Upper lobe of right lung (tissue), 1 donor: ENCODE results near the gene GAGE12F. TPM values are rescaled to one million over a fixed set of nuclear protein-coding genes. Genes with fewer than 3 reads are reported as not detected.
"Not testable (repeated sequence)": the region's sequence is repeated elsewhere in the genome, so short reads cannot be mapped to it uniquely, and the experiment has no call there.

ENCODE experiments used
- ATAC-seq: fragments of 200-7000 bp; cut with Tn5 transposase; one replicate; pipeline ENCODE4 v1.9.1; 2020; ENCODE audit warnings: mild to moderate bottlenecking, moderate library complexity
- DNase-seq: peaks from one replicate; pipeline ENCODE4 v3.0.0-alpha.2; 2020
- H3K27ac ChIP-seq: fragments of 200-600 bp; one replicate; pipeline ENCODE4 v1.8.0; 2022
- H3K27me3 ChIP-seq: fragments of 200-600 bp; one replicate; pipeline ENCODE4 v1.8.0; 2022; ENCODE audit warnings: mild to moderate bottlenecking
- H3K36me3 ChIP-seq: fragments of 200-600 bp; one replicate; pipeline ENCODE4 v1.8.0; 2022
- H3K4me1 ChIP-seq: fragments of 200-600 bp; one replicate; pipeline ENCODE4 v1.8.0; 2022
- H3K4me3 ChIP-seq: fragments of 200-600 bp; one replicate; pipeline ENCODE4 v1.8.0; 2022; ENCODE audit warnings: mild to moderate bottlenecking
- H3K9me3 ChIP-seq: fragments of 200-600 bp; one replicate; pipeline ENCODE4 v1.8.0; 2022
- intact Hi-C: fragments of 100-400 bp; cut with DNase I; formaldehyde crosslinking; loops from one replicate; pipeline ENCODE4 v1.11.0; 2022
- long read RNA-seq: library from polyadenylated mRNA; unstranded; transcript quantifications from one replicate; pipeline ENCODE4 v2.0.0, GENCODE V29; 2021
- total RNA-seq: library from RNA; stranded (reverse); fragmentation: NEBNext Ultra II Directional; extraction: Animal tissue kit (Norgen Biotek cat#: 25700); gene quantifications from one replicate; pipeline ENCODE4 v1.2.1, GENCODE V29; 2021
- donor health status: DM: no; HTN: yes; CAD: no; lungs with severe emphysema.

Gene GAGE12F, protein sequence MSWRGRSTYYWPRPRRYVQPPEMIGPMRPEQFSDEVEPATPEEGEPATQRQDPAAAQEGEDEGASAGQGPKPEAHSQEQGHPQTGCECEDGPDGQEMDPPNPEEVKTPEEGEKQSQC
- total RNA-seq = not detected
- long read RNA-seq = 0 reads

DNA sequence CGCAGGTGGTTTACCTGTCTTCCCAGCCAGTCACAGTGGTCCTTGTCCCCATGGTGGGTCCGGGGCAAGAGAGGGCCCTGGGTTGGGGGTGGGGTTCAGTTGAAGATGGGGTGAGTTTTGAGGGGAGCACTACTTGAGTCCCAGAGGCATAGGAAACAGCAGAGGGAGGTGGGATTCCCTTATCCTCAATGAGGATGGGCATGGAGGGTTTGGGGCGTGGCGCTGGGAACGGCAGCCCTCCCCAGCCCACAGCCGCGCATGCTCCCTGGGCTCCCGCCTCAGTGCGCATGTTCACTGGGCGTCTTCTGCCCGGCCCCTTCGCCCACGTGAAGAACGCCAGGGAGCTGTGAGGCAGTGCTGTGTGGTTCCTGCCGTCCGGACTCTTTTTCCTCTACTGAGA is at the start of gene GAGE12F:
Gene GAGE12F, plus strand, starts transcription at position 301 of the 400 bp plus-strand sequence. CDS start 1,155 bp downstream, outside the sequence.
- ATAC-seq, H3K4me3 ChIP-seq, H3K27me3 ChIP-seq, H3K36me3 ChIP-seq, H3K27ac ChIP-seq, H3K4me1 ChIP-seq, intact Hi-C loops, DNase-seq, H3K9me3 ChIP-seq: not testable (repeated sequence)

DNA sequence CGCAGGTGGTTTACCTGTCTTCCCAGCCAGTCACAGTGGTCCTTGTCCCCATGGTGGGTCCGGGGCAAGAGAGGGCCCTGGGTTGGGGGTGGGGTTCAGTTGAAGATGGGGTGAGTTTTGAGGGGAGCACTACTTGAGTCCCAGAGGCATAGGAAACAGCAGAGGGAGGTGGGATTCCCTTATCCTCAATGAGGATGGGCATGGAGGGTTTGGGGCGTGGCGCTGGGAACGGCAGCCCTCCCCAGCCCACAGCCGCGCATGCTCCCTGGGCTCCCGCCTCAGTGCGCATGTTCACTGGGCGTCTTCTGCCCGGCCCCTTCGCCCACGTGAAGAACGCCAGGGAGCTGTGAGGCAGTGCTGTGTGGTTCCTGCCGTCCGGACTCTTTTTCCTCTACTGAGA is 28.8 kb upstream of the GAGE12F start, which contains the start of gene GAGE12C:
Gene GAGE12C, plus strand, starts transcription at position 301 of the 400 bp plus-strand sequence. CDS start 1,155 bp downstream, outside the sequence.
- H3K9me3 ChIP-seq, H3K4me1 ChIP-seq, DNase-seq, intact Hi-C loops, H3K36me3 ChIP-seq, ATAC-seq, H3K4me3 ChIP-seq, H3K27ac ChIP-seq, H3K27me3 ChIP-seq: not testable (repeated sequence)

DNA sequence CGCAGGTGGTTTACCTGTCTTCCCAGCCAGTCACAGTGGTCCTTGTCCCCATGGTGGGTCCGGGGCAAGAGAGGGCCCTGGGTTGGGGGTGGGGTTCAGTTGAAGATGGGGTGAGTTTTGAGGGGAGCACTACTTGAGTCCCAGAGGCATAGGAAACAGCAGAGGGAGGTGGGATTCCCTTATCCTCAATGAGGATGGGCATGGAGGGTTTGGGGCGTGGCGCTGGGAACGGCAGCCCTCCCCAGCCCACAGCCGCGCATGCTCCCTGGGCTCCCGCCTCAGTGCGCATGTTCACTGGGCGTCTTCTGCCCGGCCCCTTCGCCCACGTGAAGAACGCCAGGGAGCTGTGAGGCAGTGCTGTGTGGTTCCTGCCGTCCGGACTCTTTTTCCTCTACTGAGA is 19.2 kb upstream of the GAGE12F start, which contains the start of gene GAGE12D:
Gene GAGE12D, plus strand, starts transcription at position 301 of the 400 bp plus-strand sequence. CDS start 1,155 bp downstream, outside the sequence.
- intact Hi-C loops = not testable (repeated sequence)

DNA sequence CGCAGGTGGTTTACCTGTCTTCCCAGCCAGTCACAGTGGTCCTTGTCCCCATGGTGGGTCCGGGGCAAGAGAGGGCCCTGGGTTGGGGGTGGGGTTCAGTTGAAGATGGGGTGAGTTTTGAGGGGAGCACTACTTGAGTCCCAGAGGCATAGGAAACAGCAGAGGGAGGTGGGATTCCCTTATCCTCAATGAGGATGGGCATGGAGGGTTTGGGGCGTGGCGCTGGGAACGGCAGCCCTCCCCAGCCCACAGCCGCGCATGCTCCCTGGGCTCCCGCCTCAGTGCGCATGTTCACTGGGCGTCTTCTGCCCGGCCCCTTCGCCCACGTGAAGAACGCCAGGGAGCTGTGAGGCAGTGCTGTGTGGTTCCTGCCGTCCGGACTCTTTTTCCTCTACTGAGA is 9.7 kb upstream of the GAGE12F start, which contains the start of gene GAGE12E:
Gene GAGE12E, plus strand, starts transcription at position 301 of the 400 bp plus-strand sequence. CDS start 1,155 bp downstream, outside the sequence.
- H3K4me3 ChIP-seq, H3K27me3 ChIP-seq, H3K9me3 ChIP-seq, intact Hi-C loops, H3K4me1 ChIP-seq, H3K36me3 ChIP-seq, ATAC-seq, DNase-seq, H3K27ac ChIP-seq: not testable (repeated sequence)

More for the DNA sequence above, 19.2 kb upstream of the GAGE12F start, which contains the start of gene GAGE12D:
- ATAC-seq, H3K4me3 ChIP-seq, H3K4me1 ChIP-seq, DNase-seq, H3K9me3 ChIP-seq, H3K27ac ChIP-seq, H3K36me3 ChIP-seq, H3K27me3 ChIP-seq: not testable (repeated sequence)

DNA sequence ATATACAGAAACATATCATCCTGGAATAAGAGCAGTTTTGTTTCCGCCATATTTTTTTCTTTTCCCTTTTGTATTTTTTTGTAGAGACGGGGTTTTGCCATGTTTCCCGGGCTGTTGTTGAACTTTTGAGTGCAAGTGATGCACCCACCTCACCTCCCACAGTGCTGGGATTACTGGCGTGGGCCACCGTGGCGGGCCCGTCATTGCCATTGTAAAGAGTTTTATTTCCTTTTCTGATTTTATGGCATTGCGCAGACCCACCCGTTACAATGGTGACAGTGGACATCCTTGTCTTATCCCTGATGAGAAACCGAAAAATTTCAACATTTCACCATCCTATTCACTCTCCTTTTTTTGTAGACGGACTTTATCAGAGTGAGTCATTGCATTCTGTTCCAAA is 8.1 kb downstream of the GAGE12F start:
- H3K36me3 ChIP-seq, H3K4me1 ChIP-seq, H3K27ac ChIP-seq, H3K9me3 ChIP-seq, H3K27me3 ChIP-seq, ATAC-seq, H3K4me3 ChIP-seq, intact Hi-C loops: not testable (repeated sequence)
- DNase-seq = peak; percentile 23

DNA sequence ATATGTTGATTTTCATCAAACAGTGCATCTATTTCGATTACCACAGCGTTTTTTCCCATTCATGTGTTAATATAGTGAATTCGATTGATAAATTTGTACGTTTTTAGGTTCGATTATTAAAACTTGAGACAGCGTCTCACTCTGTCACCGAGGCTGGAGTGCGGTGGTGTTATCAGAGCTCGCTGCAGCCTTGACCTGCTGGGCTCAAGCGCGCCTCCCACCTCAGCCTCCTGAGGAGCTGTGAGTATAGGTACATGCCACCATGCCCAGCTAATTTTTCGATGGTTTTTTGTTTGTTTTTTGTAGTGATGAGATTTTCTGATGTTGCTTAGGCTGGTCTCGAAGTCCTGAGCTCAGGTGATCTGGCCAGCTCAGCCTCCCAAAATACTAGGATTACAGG is 8.5 kb downstream of the GAGE12F start:
- ATAC-seq, H3K27me3 ChIP-seq, H3K27ac ChIP-seq, H3K4me3 ChIP-seq, H3K36me3 ChIP-seq, H3K4me1 ChIP-seq, intact Hi-C loops, DNase-seq, H3K9me3 ChIP-seq: not testable (repeated sequence)

DNA sequence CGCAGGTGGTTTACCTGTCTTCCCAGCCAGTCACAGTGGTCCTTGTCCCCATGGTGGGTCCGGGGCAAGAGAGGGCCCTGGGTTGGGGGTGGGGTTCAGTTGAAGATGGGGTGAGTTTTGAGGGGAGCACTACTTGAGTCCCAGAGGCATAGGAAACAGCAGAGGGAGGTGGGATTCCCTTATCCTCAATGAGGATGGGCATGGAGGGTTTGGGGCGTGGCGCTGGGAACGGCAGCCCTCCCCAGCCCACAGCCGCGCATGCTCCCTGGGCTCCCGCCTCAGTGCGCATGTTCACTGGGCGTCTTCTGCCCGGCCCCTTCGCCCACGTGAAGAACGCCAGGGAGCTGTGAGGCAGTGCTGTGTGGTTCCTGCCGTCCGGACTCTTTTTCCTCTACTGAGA is 9.5 kb downstream of the GAGE12F start, which contains the start of gene GAGE12G:
Gene GAGE12G, plus strand, starts transcription at position 301 of the 400 bp plus-strand sequence. CDS start 1,155 bp downstream, outside the sequence.
- intact Hi-C loops, H3K36me3 ChIP-seq, H3K27ac ChIP-seq, H3K9me3 ChIP-seq, H3K4me1 ChIP-seq, ATAC-seq, H3K27me3 ChIP-seq, DNase-seq, H3K4me3 ChIP-seq: not testable (repeated sequence)

DNA sequence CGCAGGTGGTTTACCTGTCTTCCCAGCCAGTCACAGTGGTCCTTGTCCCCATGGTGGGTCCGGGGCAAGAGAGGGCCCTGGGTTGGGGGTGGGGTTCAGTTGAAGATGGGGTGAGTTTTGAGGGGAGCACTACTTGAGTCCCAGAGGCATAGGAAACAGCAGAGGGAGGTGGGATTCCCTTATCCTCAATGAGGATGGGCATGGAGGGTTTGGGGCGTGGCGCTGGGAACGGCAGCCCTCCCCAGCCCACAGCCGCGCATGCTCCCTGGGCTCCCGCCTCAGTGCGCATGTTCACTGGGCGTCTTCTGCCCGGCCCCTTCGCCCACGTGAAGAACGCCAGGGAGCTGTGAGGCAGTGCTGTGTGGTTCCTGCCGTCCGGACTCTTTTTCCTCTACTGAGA is 19.0 kb downstream of the GAGE12F start, which contains the start of gene GAGE12H:
Gene GAGE12H, plus strand, starts transcription at position 301 of the 400 bp plus-strand sequence. CDS start 1,155 bp downstream, outside the sequence.
- H3K4me1 ChIP-seq, H3K36me3 ChIP-seq, H3K9me3 ChIP-seq, intact Hi-C loops, H3K27ac ChIP-seq, ATAC-seq, H3K27me3 ChIP-seq, DNase-seq, H3K4me3 ChIP-seq: not testable (repeated sequence)

DNA sequence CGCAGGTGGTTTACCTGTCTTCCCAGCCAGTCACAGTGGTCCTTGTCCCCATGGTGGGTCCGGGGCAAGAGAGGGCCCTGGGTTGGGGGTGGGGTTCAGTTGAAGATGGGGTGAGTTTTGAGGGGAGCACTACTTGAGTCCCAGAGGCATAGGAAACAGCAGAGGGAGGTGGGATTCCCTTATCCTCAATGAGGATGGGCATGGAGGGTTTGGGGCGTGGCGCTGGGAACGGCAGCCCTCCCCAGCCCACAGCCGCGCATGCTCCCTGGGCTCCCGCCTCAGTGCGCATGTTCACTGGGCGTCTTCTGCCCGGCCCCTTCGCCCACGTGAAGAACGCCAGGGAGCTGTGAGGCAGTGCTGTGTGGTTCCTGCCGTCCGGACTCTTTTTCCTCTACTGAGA is 28.6 kb downstream of the GAGE12F start, which contains the start of gene GAGE2A:
Gene GAGE2A, plus strand, starts transcription at position 301 of the 400 bp plus-strand sequence. CDS start 1,155 bp downstream, outside the sequence.
- H3K36me3 ChIP-seq, H3K9me3 ChIP-seq, H3K4me1 ChIP-seq, H3K27me3 ChIP-seq, ATAC-seq, intact Hi-C loops, H3K27ac ChIP-seq, H3K4me3 ChIP-seq, DNase-seq: not testable (repeated sequence)

DNA sequence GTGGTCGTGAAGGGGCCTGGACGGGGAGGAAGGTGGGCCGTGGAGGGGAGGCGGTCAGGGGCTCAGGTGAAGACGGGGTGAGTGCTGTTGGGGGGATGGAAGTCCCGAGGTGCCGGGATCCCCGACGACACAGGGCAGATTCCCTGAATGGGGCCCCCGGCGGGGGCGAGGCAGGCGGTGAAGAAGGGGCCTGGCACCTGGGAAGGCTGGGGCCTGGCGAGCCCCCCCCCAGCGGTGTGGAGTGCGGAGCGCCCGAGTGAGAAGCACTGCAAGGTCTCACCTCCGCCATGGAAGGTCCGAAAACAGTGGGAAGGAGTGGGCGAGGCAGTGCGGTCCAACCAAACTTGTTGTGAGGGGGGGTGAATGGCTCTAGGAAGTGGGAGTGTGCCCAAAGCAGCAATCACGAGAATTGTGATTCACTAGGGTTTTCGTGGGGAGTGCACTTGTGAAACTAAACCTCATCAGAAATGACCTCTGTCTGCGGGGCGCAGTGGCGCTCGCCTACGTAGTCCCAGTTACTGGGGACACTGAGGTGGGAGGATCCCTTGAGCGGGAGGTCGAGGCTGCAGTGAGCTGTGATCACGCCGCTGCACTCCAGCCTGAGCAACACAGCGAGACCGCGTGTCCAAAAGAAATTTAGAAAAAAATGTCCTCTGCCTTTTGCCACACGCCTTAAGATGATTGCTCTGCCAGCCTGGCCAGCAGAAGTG is 29.3 kb downstream of the GAGE12F start:
- H3K4me1 ChIP-seq, H3K27me3 ChIP-seq, ATAC-seq, H3K4me3 ChIP-seq, H3K9me3 ChIP-seq, intact Hi-C loops, H3K36me3 ChIP-seq, H3K27ac ChIP-seq: not testable (repeated sequence)
- peak; percentile 52 for DNase-seq

DNA sequence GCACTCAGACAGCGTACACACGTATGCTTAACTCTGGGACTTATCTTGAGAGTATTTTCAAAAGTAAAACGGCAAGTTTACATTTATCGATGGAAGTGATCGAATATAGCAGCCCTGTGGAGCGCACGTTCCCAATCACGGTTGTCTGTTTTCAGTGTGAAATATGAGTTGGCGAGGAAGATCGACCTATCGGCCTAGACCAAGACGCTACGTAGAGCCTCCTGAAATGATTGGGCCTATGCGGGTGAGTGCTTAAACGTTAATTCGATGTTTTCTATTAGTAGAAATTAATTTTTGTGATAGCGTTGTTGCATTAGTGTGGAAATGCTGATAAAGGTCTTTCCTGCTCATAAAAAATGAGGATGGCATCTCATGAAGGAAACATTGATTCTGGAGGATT is 29.8 kb downstream of the GAGE12F start:
- ATAC-seq, H3K27me3 ChIP-seq, H3K4me3 ChIP-seq, intact Hi-C loops, H3K36me3 ChIP-seq, H3K4me1 ChIP-seq, H3K27ac ChIP-seq, H3K9me3 ChIP-seq, DNase-seq: not testable (repeated sequence)

DNA sequence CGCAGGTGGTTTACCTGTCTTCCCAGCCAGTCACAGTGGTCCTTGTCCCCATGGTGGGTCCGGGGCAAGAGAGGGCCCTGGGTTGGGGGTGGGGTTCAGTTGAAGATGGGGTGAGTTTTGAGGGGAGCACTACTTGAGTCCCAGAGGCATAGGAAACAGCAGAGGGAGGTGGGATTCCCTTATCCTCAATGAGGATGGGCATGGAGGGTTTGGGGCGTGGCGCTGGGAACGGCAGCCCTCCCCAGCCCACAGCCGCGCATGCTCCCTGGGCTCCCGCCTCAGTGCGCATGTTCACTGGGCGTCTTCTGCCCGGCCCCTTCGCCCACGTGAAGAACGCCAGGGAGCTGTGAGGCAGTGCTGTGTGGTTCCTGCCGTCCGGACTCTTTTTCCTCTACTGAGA is 38.1 kb downstream of the GAGE12F start, which contains the start of gene GAGE1:
Gene GAGE1, plus strand, starts transcription at position 301 of the 400 bp plus-strand sequence. CDS start 1,155 bp downstream, outside the sequence.
- H3K27ac ChIP-seq, ATAC-seq, H3K4me3 ChIP-seq, H3K4me1 ChIP-seq, intact Hi-C loops, DNase-seq, H3K36me3 ChIP-seq, H3K27me3 ChIP-seq, H3K9me3 ChIP-seq: not testable (repeated sequence)
